B cell (primary cell): ENCODE results near the gene ACP5. TPM values are rescaled to one million over a fixed set of nuclear protein-coding genes. Genes with fewer than 3 reads are reported as not detected.

Source experiments
- ATAC-seq: fragments of 200-7000 bp; cut with Tn5 transposase; one replicate; pipeline ENCODE4 v1.10.0; 2021; ENCODE audit warnings: low read depth, mild to moderate bottlenecking, moderate number of reproducible peaks, moderate library complexity
- CTCF ChIA-PET: fragments of 350-600 bp; sonication (Branson Sonifier 250); formaldehyde crosslinking; loops from one replicate; lab custom pipeline; 2021; ENCODE audit warnings: antibody characterized with exemption, inconsistent platforms; lab: Charles Lee
- POLR2A ChIA-PET: fragments of 350-600 bp; sonication (Branson Sonifier 250); formaldehyde crosslinking; loops from one replicate; lab custom pipeline; 2021; ENCODE audit warnings: antibody characterized with exemption; lab: Charles Lee
- DNase-seq: peaks from one replicate; pipeline ENCODE4 v3.0.0; 2013
- H2AFZ ChIP-seq: 2 replicates; pipeline ENCODE4 v1.6.1; 2012; ENCODE audit warnings: mild to moderate bottlenecking, low read depth, low read length; ENCODE audit not compliant: insufficient read depth, poor library complexity, severe bottlenecking
- H3K27ac ChIP-seq, 2 donors: 1 replicate in 1 of 2; 2 replicates in 1 of 2; pipeline ENCODE4 v1.5.1; 2012 to 2013; ENCODE audit warnings: low read length in 2 of 2, mild to moderate bottlenecking in 2 of 2, moderate library complexity in 1 of 2
- H3K27me3 ChIP-seq, 4 experiments: fragments of 200-600 bp in 1 of 4; sonication (generic) in 1 of 4; replicated peaks in 1 of 4; 1 replicate in 2 of 4; 2 replicates in 2 of 4; pipeline versions ENCODE4 v1.6.1 to v1.7.0; 2013 to 2016; ENCODE audit warnings: low read length in 3 of 4, mild to moderate bottlenecking in 2 of 4, mixed read lengths in 1 of 4, moderate library complexity in 1 of 4; ENCODE audit not compliant: insufficient read depth in 4 of 4, control insufficient read depth in 3 of 4; ENCODE audit errors: control extremely low read depth in 1 of 4
- H3K36me3 ChIP-seq, 2 experiments: replicated peaks in 1 of 2; 1 replicate in 1 of 2; 2 replicates in 1 of 2; pipeline versions ENCODE4 v1.6.1 to v1.7.1; 2013; ENCODE audit warnings: low read length in 1 of 2; ENCODE audit not compliant: insufficient read depth in 2 of 2, control insufficient read depth in 1 of 2; ENCODE audit errors: control extremely low read depth in 1 of 2, extremely low read depth in 1 of 2
- H3K4me1 ChIP-seq, 2 donors: fragments of 200-600 bp in 1 of 2; sonication (generic) in 1 of 2; 1 replicate in 1 of 2; 2 replicates in 1 of 2; pipeline versions ENCODE4 v1.5.1 to v1.6.1; 2013 to 2017; ENCODE audit warnings: low read length in 2 of 2; ENCODE audit not compliant: control insufficient read depth in 2 of 2, insufficient read depth in 2 of 2
- H3K4me2 ChIP-seq: replicated peaks from 2 replicates; pipeline ENCODE3; 2012; ENCODE audit warnings: mild to moderate bottlenecking, low read depth, low read length; ENCODE audit not compliant: poor library complexity, severe bottlenecking
- H3K4me3 ChIP-seq, 5 experiments: fragments of 200-600 bp in 1 of 5; sonication (generic) in 1 of 5; 1 replicate in 3 of 5; 2 replicates in 2 of 5; pipeline versions ENCODE4 v1.5.1 to v1.7.0; 2011 to 2016; ENCODE audit warnings: low read length in 4 of 5, mild to moderate bottlenecking in 4 of 5, low read depth in 2 of 5, control low read depth in 1 of 5, moderate library complexity in 1 of 5; ENCODE audit not compliant: insufficient read depth in 1 of 5; ENCODE audit errors: control extremely low read depth in 1 of 5, extremely low read depth in 1 of 5
- H3K79me2 ChIP-seq: fragments of 200-600 bp; sonication (generic); one replicate; pipeline ENCODE4 v1.6.0; 2016; ENCODE audit warnings: low read length; ENCODE audit not compliant: control insufficient read depth, insufficient read depth
- H3K9ac ChIP-seq: fragments of 200-600 bp; sonication (generic); 2 replicates; pipeline ENCODE4 v1.6.1; 2017; ENCODE audit warnings: mild to moderate bottlenecking, low read length, moderate library complexity
- H3K9me3 ChIP-seq, 3 donors: one replicate each; pipeline versions ENCODE4 v1.6.1 to v1.7.1; 2013; ENCODE audit warnings: low read length in 2 of 3; ENCODE audit not compliant: control insufficient read depth in 2 of 3, insufficient read depth in 1 of 3; ENCODE audit errors: control extremely low read depth in 1 of 3
- H4K20me1 ChIP-seq: 2 replicates; pipeline ENCODE4 v1.6.0; 2012; ENCODE audit warnings: mild to moderate bottlenecking, low read length; ENCODE audit not compliant: insufficient read depth, control insufficient read depth, poor library complexity, severe bottlenecking
- H3K27ac Mint-ChIP-seq: one replicate; pipeline ENCODE4 v1.8.0; 2021; ENCODE audit warnings: mixed read lengths
- H3K27me3 Mint-ChIP-seq: one replicate; pipeline ENCODE4 v1.8.0; 2021; ENCODE audit warnings: mixed read lengths
- H3K4me1 Mint-ChIP-seq: one replicate; pipeline ENCODE4 v1.8.0; 2021; ENCODE audit warnings: mixed read lengths
- H3K4me3 Mint-ChIP-seq: one replicate; pipeline ENCODE4 v1.8.0; 2021; ENCODE audit warnings: mixed read lengths
- H3K9me3 Mint-ChIP-seq: one replicate; pipeline ENCODE4 v1.8.0; 2022; ENCODE audit warnings: mixed read lengths; ENCODE audit not compliant: insufficient read depth
- CTCF ChIP-seq: fragments of 200-600 bp; IDR thresholded peaks from one replicate; pipeline ENCODE4 v1.8.0; 2022; ENCODE audit warnings: antibody characterized with exemption, mild to moderate bottlenecking
- EZH2 ChIP-seq: IDR thresholded peaks from 2 replicates; pipeline ENCODE4 v1.6.1; 2012; ENCODE audit warnings: borderline replicate concordance, low read depth, mild to moderate bottlenecking, moderate library complexity, low read length; ENCODE audit not compliant: insufficient read depth, poor library complexity, severe bottlenecking
- WGBS: methylation state at CpG from one replicate; pipeline ENCODE4 v1.1.5; 2013; ENCODE audit warnings: missing lambda C conversion rate; ENCODE audit not compliant: insufficient coverage; 5-methylcytosine and 5-hydroxymethylcytosine counted together
- intact Hi-C: fragments of 100-400 bp; cut with micrococcal nuclease; formaldehyde crosslinking; loops from one replicate; pipeline ENCODE4 v1.10.0; 2022
- polyA plus RNA-seq: library from polyadenylated mRNA; depleted of rRNA; stranded (reverse); fragments of >200 nt; gene quantifications from 2 replicates; pipeline ENCODE4 v1.2.3, GENCODE V29; 2012
- total RNA-seq, 2 donors: library from RNA; stranded (reverse); fragments of 120-200 nt in 1 of 2; gene quantifications; 1 replicate in 1 of 2; 2 replicates in 1 of 2; pipeline versions ENCODE4 v1.2.3 to v1.2.4, GENCODE V29; 2013 to 2022

Gene ACP5
- total and polyA plus RNA-seq, 2 donors (not counting 1 experiment from before 2014, with no cell fraction given) = 151 to 169 TPM

- Mint-ChIP-seq H3K27me3 (no peaks in the 10 kb centered on the region), H3K9me3 (no peaks in the 10 kb centered on the region), H3K4me3 (no peak overlapping the region), H3K27ac (no peak overlapping the region), H3K4me1 (peaks cover 27% of the 10 kb centered on the region)
- ChIA-PET POLR2A (interaction anchor here (0.6 kb wide), 1 partner anchor 39 kb away, joined by 4 read pairs; no protein-coding TSS in a partner anchor), CTCF (interaction anchor here (1.1 kb wide), 1 partner anchor 14 kb away, joined by 3 read pairs; no protein-coding TSS in a partner anchor)
- no peak overlapping the region for H3K9ac ChIP-seq
- intact Hi-C loops = no loop called here
- no peaks in the 10 kb centered on the region for H3K9me3 ChIP-seq
- DNase-seq (no peak), ATAC-seq (no peak)
- no peak overlapping the region for H3K4me2 ChIP-seq
- no peaks in the 10 kb centered on the region for H3K79me2 ChIP-seq
- H3K4me3 ChIP-seq = no peak overlapping the region
- H4K20me1 ChIP-seq = peaks cover 15% of the 10 kb centered on the region
- H3K4me1 ChIP-seq = peaks cover 17 to 26% of the 10 kb centered on the region in 2 donors
- H3K36me3 ChIP-seq = peaks cover 0 to 27% of the 10 kb centered on the region in 2 experiments
- 96% methylated on average over 20 of the region's 24 CpGs for WGBS
- no peaks in the 10 kb centered on the region for H3K27me3 ChIP-seq
- H2AFZ ChIP-seq = no peak overlapping the region
- no peak for TF ChIP-seq EZH2
- TF ChIP-seq CTCF = no peak
- no peak overlapping the region for H3K27ac ChIP-seq
These were observed 28.0 kb downstream of the ACP5 start for GRCh38 chr19:11549386-11549953.

GRCh38 chr19:11547929-11548700, 29.3 kb downstream of the ACP5 start:
- no peak overlapping the region for H2AFZ ChIP-seq
- H3K36me3 ChIP-seq = peaks cover 0 to 14% of the 10 kb centered on the region in 2 experiments
- no peak overlapping the region for H3K4me2 ChIP-seq
- TF ChIP-seq EZH2 (no peak), CTCF (no peak)
- no peak overlapping the region for H3K9ac ChIP-seq
- Mint-ChIP-seq H3K4me1 (peaks cover 13% of the 10 kb centered on the region), H3K9me3 (no peaks in the 10 kb centered on the region), H3K27ac (no peak overlapping the region), H3K4me3 (no peak overlapping the region), H3K27me3 (peaks cover 5% of the 10 kb centered on the region)
- H3K79me2 ChIP-seq = no peaks in the 10 kb centered on the region
- DNase-seq (no peak), ATAC-seq (no peak)
- ChIA-PET CTCF (interaction anchor here (1.0 to 1.1 kb wide), 2 partner anchors 12 to 62 kb away, joined by 3 read pairs; no protein-coding TSS in a partner anchor), POLR2A (no interaction called here)
- intact Hi-C loops = no loop called here
- peaks cover 5% of the 10 kb centered on the region for H4K20me1 ChIP-seq
- no peak overlapping the region for H3K27ac ChIP-seq
- H3K27me3 ChIP-seq = no peaks in the 10 kb centered on the region
- H3K4me3 ChIP-seq = no peak overlapping the region
- 98% methylated on average over 10 of the region's 14 CpGs for WGBS
- H3K9me3 ChIP-seq = no peaks in the 10 kb centered on the region
- H3K4me1 ChIP-seq = peaks cover 5 to 12% of the 10 kb centered on the region in 2 donors
